HEK293 (cell line): ENCODE measurements around the gene USP37.

Experiments used
- PRDM10 ChIP-seq: fragments of 450-650 bp; formaldehyde crosslinking; IDR thresholded peaks from 2 replicates; pipeline ENCODE4 v1.5.1; 2016; ENCODE audit warnings: missing biosample characterization, missing genetic modification characterization
- TF ChIP-seq, protein P1 (sequence below): fragments of 450-650 bp; formaldehyde crosslinking; IDR thresholded peaks from 2 replicates; pipeline ENCODE4 v1.5.1; 2016; ENCODE audit warnings: missing biosample characterization, missing genetic modification characterization

GRCh38 chr2:218585541-218585940 is 17.4 kb upstream of the USP37 start:
- TF ChIP-seq, protein P1, sequence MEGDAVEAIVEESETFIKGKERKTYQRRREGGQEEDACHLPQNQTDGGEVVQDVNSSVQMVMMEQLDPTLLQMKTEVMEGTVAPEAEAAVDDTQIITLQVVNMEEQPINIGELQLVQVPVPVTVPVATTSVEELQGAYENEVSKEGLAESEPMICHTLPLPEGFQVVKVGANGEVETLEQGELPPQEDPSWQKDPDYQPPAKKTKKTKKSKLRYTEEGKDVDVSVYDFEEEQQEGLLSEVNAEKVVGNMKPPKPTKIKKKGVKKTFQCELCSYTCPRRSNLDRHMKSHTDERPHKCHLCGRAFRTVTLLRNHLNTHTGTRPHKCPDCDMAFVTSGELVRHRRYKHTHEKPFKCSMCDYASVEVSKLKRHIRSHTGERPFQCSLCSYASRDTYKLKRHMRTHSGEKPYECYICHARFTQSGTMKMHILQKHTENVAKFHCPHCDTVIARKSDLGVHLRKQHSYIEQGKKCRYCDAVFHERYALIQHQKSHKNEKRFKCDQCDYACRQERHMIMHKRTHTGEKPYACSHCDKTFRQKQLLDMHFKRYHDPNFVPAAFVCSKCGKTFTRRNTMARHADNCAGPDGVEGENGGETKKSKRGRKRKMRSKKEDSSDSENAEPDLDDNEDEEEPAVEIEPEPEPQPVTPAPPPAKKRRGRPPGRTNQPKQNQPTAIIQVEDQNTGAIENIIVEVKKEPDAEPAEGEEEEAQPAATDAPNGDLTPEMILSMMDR (tag by site-specific recombination) = no peak
- no peak for TF ChIP-seq PRDM10 (tag by site-specific recombination)
